ENCODE data around the gene BAIAP2.

Gene BAIAP2

GRCh38 chr17:81039854-81040758 is 5.2 kb downstream of the BAIAP2 start:
- DNase-seq = no peak

GRCh38 chr17:81040791-81041337 is 5.9 kb downstream of the BAIAP2 start:
- no peak for DNase-seq

- DNase-seq = no peak
Observed at GRCh38 chr17:81042606-81043005, 7.7 kb downstream of the BAIAP2 start.

- DNase-seq = no peak
Observed at GRCh38 chr17:81043319-81043724, 8.4 kb downstream of the BAIAP2 start.

GRCh38 chr17:81043725-81044427 is 8.9 kb downstream of the BAIAP2 start:
- DNase-seq = no peak

GRCh38 chr17:81044428-81044763 is 9.4 kb downstream of the BAIAP2 start:
- no peak for DNase-seq

- no peak for DNase-seq
Observed at GRCh38 chr17:81044764-81045589, 10.0 kb downstream of the BAIAP2 start.

- no peak for DNase-seq
Observed at GRCh38 chr17:81045590-81046095, 10.7 kb downstream of the BAIAP2 start.

- DNase-seq = no peak
Observed at GRCh38 chr17:81046132-81046769, 11.3 kb downstream of the BAIAP2 start.

- DNase-seq = no peak
Observed at GRCh38 chr17:81046770-81047359, 11.9 kb downstream of the BAIAP2 start.

- DNase-seq = no peak
Observed at GRCh38 chr17:81048827-81049371, 13.9 kb downstream of the BAIAP2 start.

- DNase-seq = no peak
Observed at GRCh38 chr17:81049372-81049911, 14.5 kb downstream of the BAIAP2 start.

GRCh38 chr17:81049973-81050551 is 15.1 kb downstream of the BAIAP2 start:
- no peak for DNase-seq

- no peak for DNase-seq
Observed at GRCh38 chr17:81050645-81051625, 16.0 kb downstream of the BAIAP2 start.

- DNase-seq = no peak
Observed at GRCh38 chr17:81052199-81052997, 17.4 kb downstream of the BAIAP2 start.

- DNase-seq = no peak
Observed at GRCh38 chr17:81053041-81053970, 18.4 kb downstream of the BAIAP2 start.

GRCh38 chr17:81054308-81054707 is 19.4 kb downstream of the BAIAP2 start:
- no peak for DNase-seq
